Muscle layer of duodenum (tissue), 2 donors: ENCODE measurements around the gene LCP1.

Experiments
- H3K27ac ChIP-seq: one replicate; pipeline ENCODE4 v1.7.0; 2013; ENCODE audit warnings: mild to moderate bottlenecking, low read length
- H3K27me3 ChIP-seq: one replicate; pipeline ENCODE4 v1.7.0; 2013; ENCODE audit warnings: low read depth, mild to moderate bottlenecking, control low read depth, low read length
- H3K36me3 ChIP-seq, 2 donors: one replicate each; pipeline ENCODE4 v1.7.0; 2013; ENCODE audit warnings: low read length in 2 of 2, control low read depth in 1 of 2, mild to moderate bottlenecking in 1 of 2; ENCODE audit not compliant: insufficient read depth in 2 of 2, control insufficient read depth in 1 of 2
- H3K4me1 ChIP-seq, 2 donors: one replicate each; pipeline ENCODE4 v1.7.0; 2013; ENCODE audit warnings: low read length in 2 of 2, mild to moderate bottlenecking in 2 of 2, control low read depth in 1 of 2, moderate library complexity in 1 of 2; ENCODE audit not compliant: insufficient read depth in 2 of 2, control insufficient read depth in 1 of 2
- H3K4me3 ChIP-seq, 2 donors: one replicate each; pipeline ENCODE4 v1.7.0; 2013; ENCODE audit warnings: low read length in 2 of 2, low read depth in 1 of 2, mild to moderate bottlenecking in 1 of 2
- H3K9me3 ChIP-seq, 2 donors: one replicate each; pipeline ENCODE4 v1.7.0; 2013; ENCODE audit warnings: low read length in 2 of 2, control low read depth in 1 of 2, mild to moderate bottlenecking in 1 of 2; ENCODE audit not compliant: control insufficient read depth in 1 of 2
- donor health status: healthy.

Gene LCP1

GRCh38 chr13:46124967-46125933 is 56.7 kb downstream of the LCP1 start:
- no peaks in the 10 kb centered on the region for H3K36me3 ChIP-seq
- H3K4me1 ChIP-seq, result no peaks in the 10 kb centered on the region
- no peaks in the 10 kb centered on the region for H3K9me3 ChIP-seq
- H3K27me3 ChIP-seq, result no peaks in the 10 kb centered on the region
- no peak overlapping the region for H3K27ac ChIP-seq
- no peak overlapping the region for H3K4me3 ChIP-seq

- no peak overlapping the region for H3K4me3 ChIP-seq
- H3K27ac ChIP-seq, result no peak overlapping the region
Observed at GRCh38 chr13:46124531-46124966, 57.4 kb downstream of the LCP1 start.

GRCh38 chr13:46122304-46122703 is 59.7 kb downstream of the LCP1 start:
- Histone ChIP-seq H3K9me3 (no peaks in the 10 kb centered on the region), H3K4me3 (no peak overlapping the region), H3K27me3 (no peaks in the 10 kb centered on the region), H3K27ac (no peak overlapping the region), H3K36me3 (no peaks in the 10 kb centered on the region), H3K4me1 (no peaks in the 10 kb centered on the region)

More at GRCh38 chr13:46124531-46124966, 57.4 kb downstream of the LCP1 start:
- Histone ChIP-seq H3K36me3 (no peaks in the 10 kb centered on the region), H3K27me3 (no peaks in the 10 kb centered on the region), H3K4me1 (no peaks in the 10 kb centered on the region), H3K9me3 (no peaks in the 10 kb centered on the region)

GRCh38 chr13:46121597-46122163 is 60.3 kb downstream of the LCP1 start:
- Histone ChIP-seq H3K27me3 (no peaks in the 10 kb centered on the region), H3K36me3 (no peaks in the 10 kb centered on the region), H3K27ac (no peak overlapping the region), H3K9me3 (no peaks in the 10 kb centered on the region), H3K4me1 (no peaks in the 10 kb centered on the region), H3K4me3 (no peak overlapping the region)

- H3K27ac ChIP-seq, result no peak overlapping the region
- H3K4me1 ChIP-seq, result no peaks in the 10 kb centered on the region
- no peaks in the 10 kb centered on the region for H3K36me3 ChIP-seq
- H3K9me3 ChIP-seq, result no peaks in the 10 kb centered on the region
- H3K4me3 ChIP-seq, result no peak overlapping the region
- H3K27me3 ChIP-seq, result no peaks in the 10 kb centered on the region
Observed at GRCh38 chr13:46121033-46121432, 60.9 kb downstream of the LCP1 start.

DNA sequence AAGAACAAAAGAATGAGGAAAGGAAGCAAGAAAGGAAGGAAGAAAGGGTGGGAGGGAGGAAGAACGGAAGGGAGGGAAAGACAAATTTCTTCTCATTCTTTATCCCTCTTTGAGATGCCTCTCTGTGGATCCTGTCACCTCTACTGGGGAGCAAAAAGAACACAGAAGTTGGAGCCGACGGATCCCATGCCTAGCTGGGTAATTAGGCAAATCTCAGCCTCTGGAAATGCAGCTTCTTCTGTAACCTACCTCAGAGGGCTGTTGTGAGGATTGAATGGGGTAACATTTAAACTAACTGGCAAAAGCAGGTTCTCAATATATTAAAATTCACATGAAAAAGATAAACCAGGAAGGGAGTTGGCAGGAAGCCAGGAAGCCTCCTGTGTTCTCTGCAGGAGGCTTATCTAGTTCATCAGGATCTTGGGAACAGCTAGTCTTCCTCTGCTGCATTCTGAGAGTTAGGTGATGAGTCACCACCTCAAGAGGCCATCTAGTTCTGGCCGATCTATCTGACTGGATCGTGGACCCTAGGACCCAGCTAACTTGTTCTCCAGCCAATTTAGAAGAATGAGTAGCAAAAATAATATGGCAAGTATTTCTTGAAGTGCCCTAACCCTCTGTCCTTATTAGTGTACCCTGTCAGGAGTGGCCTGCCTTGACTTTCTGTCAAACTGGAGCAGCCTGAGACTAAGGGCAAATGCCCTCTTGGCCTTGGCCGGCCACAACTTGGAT is 61.9 kb downstream of the LCP1 start:
- H3K9me3 ChIP-seq, result no peaks in the 10 kb centered on the region
- H3K36me3 ChIP-seq, result no peaks in the 10 kb centered on the region
- H3K4me1 ChIP-seq, result no peaks in the 10 kb centered on the region
- no peak overlapping the region for H3K27ac ChIP-seq
- H3K4me3 ChIP-seq, result no peak overlapping the region
- no peaks in the 10 kb centered on the region for H3K27me3 ChIP-seq

- H3K9me3 ChIP-seq, result no peaks in the 10 kb centered on the region
- H3K4me3 ChIP-seq, result no peak overlapping the region
- H3K36me3 ChIP-seq, result no peaks in the 10 kb centered on the region
- H3K27ac ChIP-seq, result no peak overlapping the region
- H3K4me1 ChIP-seq, result no peaks in the 10 kb centered on the region
- no peaks in the 10 kb centered on the region for H3K27me3 ChIP-seq
Observed at GRCh38 chr13:46116653-46117502, 65.1 kb downstream of the LCP1 start.

DNA sequence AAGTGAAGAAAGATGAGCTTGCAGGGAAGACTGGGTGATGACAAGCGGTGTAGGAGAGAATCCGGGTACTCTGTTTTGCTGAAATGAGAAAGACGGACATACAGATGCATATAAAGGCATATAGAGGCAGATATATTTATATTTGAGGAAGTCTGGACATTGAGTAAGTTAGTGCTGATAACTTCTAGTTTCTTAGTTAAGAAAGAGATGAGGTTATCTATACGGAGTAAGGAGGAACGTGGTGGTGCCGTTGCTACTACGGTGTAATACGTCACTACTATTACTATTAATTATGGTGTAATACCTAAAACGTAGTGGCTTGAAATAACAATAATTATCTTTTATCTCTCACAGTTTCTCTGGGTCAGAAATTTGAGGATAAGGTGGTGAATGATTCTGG is 67.4 kb downstream of the LCP1 start:
- H3K4me1 ChIP-seq, result no peaks in the 10 kb centered on the region
- H3K4me3 ChIP-seq, result no peak overlapping the region
- no peak overlapping the region for H3K27ac ChIP-seq
- no peaks in the 10 kb centered on the region for H3K27me3 ChIP-seq
- no peaks in the 10 kb centered on the region for H3K9me3 ChIP-seq
- H3K36me3 ChIP-seq, result no peaks in the 10 kb centered on the region

DNA sequence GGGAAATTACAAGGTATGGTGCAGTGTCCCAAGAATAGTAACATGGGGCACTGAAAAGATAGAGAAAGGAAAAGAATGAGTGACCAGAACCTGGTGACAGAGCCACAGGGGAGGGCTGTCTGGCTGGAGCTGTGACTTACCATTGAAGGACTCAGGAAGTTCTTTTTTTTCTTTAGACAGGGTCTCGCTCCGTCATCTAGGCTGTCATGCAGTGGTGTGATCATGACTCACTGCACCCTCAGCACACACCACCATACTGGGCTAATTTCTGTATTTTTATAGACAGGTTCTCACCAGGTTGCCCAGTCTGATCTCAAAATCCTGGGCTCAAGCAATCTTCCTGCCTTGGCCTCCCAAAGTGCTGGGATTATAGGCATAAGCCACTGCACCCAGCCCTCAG is 68.4 kb downstream of the LCP1 start:
- Histone ChIP-seq H3K27me3 (no peaks in the 10 kb centered on the region), H3K9me3 (no peaks in the 10 kb centered on the region), H3K4me3 (no peak overlapping the region), H3K27ac (no peak overlapping the region), H3K36me3 (no peaks in the 10 kb centered on the region), H3K4me1 (no peaks in the 10 kb centered on the region)

DNA sequence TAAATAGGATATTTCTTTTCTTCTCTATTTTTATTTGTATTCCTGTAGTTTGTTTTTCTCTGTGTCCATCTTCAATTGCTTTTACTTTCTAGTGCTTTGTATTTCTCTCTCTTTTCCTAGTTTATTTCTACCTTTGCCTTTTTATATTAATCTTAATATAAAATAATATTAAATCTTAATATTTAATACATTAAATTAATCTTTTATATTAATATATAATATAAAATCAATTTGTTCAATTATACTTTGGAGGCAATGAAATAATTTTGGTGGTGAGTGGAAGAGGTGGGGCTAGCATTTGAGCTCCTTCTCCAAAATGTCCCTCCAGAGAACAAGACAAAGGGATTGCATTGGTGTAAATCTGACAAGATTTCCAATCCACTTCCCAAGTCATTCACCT is 70.8 kb downstream of the LCP1 start:
- Histone ChIP-seq H3K4me3 (no peak overlapping the region), H3K27me3 (no peaks in the 10 kb centered on the region), H3K36me3 (no peaks in the 10 kb centered on the region), H3K27ac (no peak overlapping the region), H3K9me3 (no peaks in the 10 kb centered on the region), H3K4me1 (no peaks in the 10 kb centered on the region)
